Activated CD4-positive, alpha-beta T cell treated with anti-CD3 and anti-CD28 coated beads for 24 hours (primary cell): Measurements from ENCODE around the gene GPLD1.
"Not testable (repeated sequence)": the region's sequence is repeated elsewhere in the genome, so short reads cannot be mapped to it uniquely, and the experiment has no call there.

Source experiments
- DNase-seq, 2 donors: peaks; one replicate each; pipeline ENCODE4 v3.0.0-alpha.2; 2020; ENCODE audit warnings: low read depth in 2 of 2

Gene GPLD1

GRCh38 chr6:24489470-24489869, at the start of gene GPLD1:
GPLD1 (minus strand) TSS chr6:24489578; CDS start chr6:24489511, 67 bp downstream.
- DNase-seq = no peak

- no peak for DNase-seq
Observed at GRCh38 chr6:24537771-24538385, 48.5 kb upstream of the GPLD1 start.

GRCh38 chr6:24537082-24537699, 47.8 kb upstream of the GPLD1 start:
- DNase-seq = no peak

- no peak for DNase-seq
Observed at GRCh38 chr6:24536466-24536865, 47.1 kb upstream of the GPLD1 start.

- DNase-seq = no peak
Observed at GRCh38 chr6:24535210-24535609, 45.8 kb upstream of the GPLD1 start.

GRCh38 chr6:24534329-24534728, 45.0 kb upstream of the GPLD1 start:
- no peak for DNase-seq

GRCh38 chr6:24529985-24530384, 40.6 kb upstream of the GPLD1 start:
- no peak for DNase-seq

GRCh38 chr6:24524805-24525204, 35.4 kb upstream of the GPLD1 start:
- no peak for DNase-seq

GRCh38 chr6:24524329-24524728, 35.0 kb upstream of the GPLD1 start:
- no peak for DNase-seq

GRCh38 chr6:24522228-24523176, 33.1 kb upstream of the GPLD1 start:
- no peak for DNase-seq

- DNase-seq = peak in 1 of 2 donors; percentile 17
Observed at GRCh38 chr6:24520929-24521546, 31.7 kb upstream of the GPLD1 start.

- no peak for DNase-seq
Observed at GRCh38 chr6:24517659-24518543, 28.5 kb upstream of the GPLD1 start.

GRCh38 chr6:24513602-24514001, 24.2 kb upstream of the GPLD1 start:
- no peak for DNase-seq

- not testable (repeated sequence) for DNase-seq
Observed at GRCh38 chr6:24511976-24512375, 22.6 kb upstream of the GPLD1 start.

GRCh38 chr6:24506814-24507520, 17.6 kb upstream of the GPLD1 start:
- no peak for DNase-seq

- DNase-seq = no peak
Observed at GRCh38 chr6:24504649-24505586, 15.5 kb upstream of the GPLD1 start.

GRCh38 chr6:24504287-24504648, 14.9 kb upstream of the GPLD1 start:
- no peak for DNase-seq

GRCh38 chr6:24501914-24502313, 12.5 kb upstream of the GPLD1 start:
- DNase-seq = no peak

GRCh38 chr6:24501374-24501773, 12.0 kb upstream of the GPLD1 start:
- DNase-seq = no peak
